Endothelial cell of hepatic sinusoid (primary cell): ENCODE data around the gene BICDL2.

Experiments
- in situ Hi-C: cut with HindIII; loops from 2 replicates; pipeline ENCODE4 v1.10.0; 2017; ENCODE audit warnings: low sequenced_read_pairs

Gene BICDL2

GRCh38 chr16:3026609-3027488 is 9.9 kb downstream of the BICDL2 start:
- in situ Hi-C loops = no loop called here

- in situ Hi-C loops = no loop called here
These were observed 10.8 kb downstream of the BICDL2 start for GRCh38 chr16:3026003-3026378.

- in situ Hi-C loops = no loop called here
These were observed 11.4 kb downstream of the BICDL2 start for GRCh38 chr16:3025032-3026002.

GRCh38 chr16:3023669-3024478 is 12.9 kb downstream of the BICDL2 start, which contains the start of the genes HCFC1R1 and THOC6:
HCFC1R1 (minus strand) TSS chr16:3023942; CDS start chr16:3023941, 1 bp downstream.
THOC6 (plus strand) TSS chr16:3024035; CDS start chr16:3024327, 292 bp downstream.
- in situ Hi-C loops = no loop called here

- in situ Hi-C loops = no loop called here
These were observed 13.4 kb downstream of the BICDL2 start for GRCh38 chr16:3023415-3023668.

- in situ Hi-C loops = no loop called here
These were observed 13.9 kb downstream of the BICDL2 start for GRCh38 chr16:3022684-3023414.

GRCh38 chr16:3022208-3022683 is 14.5 kb downstream of the BICDL2 start:
- in situ Hi-C loops = no loop called here

GRCh38 chr16:3021449-3022207 is 15.1 kb downstream of the BICDL2 start:
- in situ Hi-C loops = no loop called here

- in situ Hi-C loops = no loop called here
These were observed 15.9 kb downstream of the BICDL2 start for GRCh38 chr16:3020604-3021448.

GRCh38 chr16:3020247-3020603 is 16.5 kb downstream of the BICDL2 start, which contains the start of gene TNFRSF12A:
TNFRSF12A (plus strand) TSS chr16:3020368; CDS start chr16:3020398, 30 bp downstream.
- in situ Hi-C loops = no loop called here

GRCh38 chr16:3019594-3020246 is 17.0 kb downstream of the BICDL2 start:
- in situ Hi-C loops = no loop called here

GRCh38 chr16:3017794-3018506 is 18.8 kb downstream of the BICDL2 start, which contains the start of gene CLDN6:
CLDN6 (minus strand) TSS chr16:3018183; CDS start chr16:3016021, 2,162 bp downstream.
- in situ Hi-C loops = no loop called here

GRCh38 chr16:3017344-3017743 is 19.4 kb downstream of the BICDL2 start:
- in situ Hi-C loops = no loop called here

- in situ Hi-C loops = no loop called here
These were observed 20.8 kb downstream of the BICDL2 start for GRCh38 chr16:3015865-3016521.

- in situ Hi-C loops = no loop called here
These were observed 21.8 kb downstream of the BICDL2 start for GRCh38 chr16:3014971-3015370.

- in situ Hi-C loops = no loop called here
These were observed 22.6 kb downstream of the BICDL2 start for GRCh38 chr16:3013998-3014690.
